Fibroblast of villous mesenchyme (primary cell): ENCODE measurements around the gene CLMN. TPM values are rescaled to one million over a fixed set of nuclear protein-coding genes. Genes with fewer than 3 reads are reported as not detected.

Experiments
- DNase-seq: peaks from one replicate; pipeline ENCODE4 v3.0.0-alpha.2; 2010; ENCODE audit warnings: low read depth
- H3K4me3 ChIP-seq: 2 replicates; pipeline ENCODE4 v1.5.1; 2011; ENCODE audit warnings: low read depth, mild to moderate bottlenecking, low read length
- total RNA-seq: library from RNA; depleted of rRNA; stranded (reverse); fragments of >200 nt; gene quantifications from 2 replicates; pipeline ENCODE4 v1.2.3, GENCODE V29; 2012
- TF ChIP-seq, protein P1 (sequence below): IDR thresholded peaks from 2 replicates; pipeline ENCODE4 v1.5.1; 2012; ENCODE audit warnings: low read depth, mild to moderate bottlenecking, low read length; ENCODE audit not compliant: insufficient read depth

The CLMN gene
- total RNA-seq, 1 donor, result 0.43 TPM

DNA sequence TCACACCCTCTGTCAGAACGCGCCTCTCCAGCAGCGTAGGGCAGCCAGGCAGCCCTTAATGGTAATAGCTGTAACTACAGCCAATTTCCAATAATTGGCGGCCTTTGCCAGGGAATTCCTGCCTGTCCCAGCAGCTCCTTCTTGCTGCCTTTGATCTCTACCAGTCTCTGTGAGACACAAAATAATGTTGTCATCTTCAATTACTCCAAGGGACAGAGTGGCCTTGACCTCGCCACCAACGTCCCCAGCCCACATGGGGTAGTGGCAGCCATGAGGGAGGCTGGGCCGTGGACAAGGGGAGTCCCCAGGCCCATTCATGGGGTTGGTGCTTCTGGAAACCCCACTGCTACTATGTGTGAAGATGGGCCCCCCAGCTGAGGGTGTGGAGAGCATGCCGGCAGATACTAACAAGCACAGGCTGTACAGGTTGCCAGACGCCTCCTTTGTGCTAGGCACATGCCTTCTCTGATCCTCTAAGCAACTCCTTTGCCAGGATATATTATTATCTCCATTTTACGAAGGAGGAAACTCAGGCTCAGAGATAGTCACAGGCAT is 17.4 kb upstream of the CLMN start:
- H3K4me3 ChIP-seq, result no peak overlapping the region
- DNase-seq, result no peak
- TF ChIP-seq, protein P1, sequence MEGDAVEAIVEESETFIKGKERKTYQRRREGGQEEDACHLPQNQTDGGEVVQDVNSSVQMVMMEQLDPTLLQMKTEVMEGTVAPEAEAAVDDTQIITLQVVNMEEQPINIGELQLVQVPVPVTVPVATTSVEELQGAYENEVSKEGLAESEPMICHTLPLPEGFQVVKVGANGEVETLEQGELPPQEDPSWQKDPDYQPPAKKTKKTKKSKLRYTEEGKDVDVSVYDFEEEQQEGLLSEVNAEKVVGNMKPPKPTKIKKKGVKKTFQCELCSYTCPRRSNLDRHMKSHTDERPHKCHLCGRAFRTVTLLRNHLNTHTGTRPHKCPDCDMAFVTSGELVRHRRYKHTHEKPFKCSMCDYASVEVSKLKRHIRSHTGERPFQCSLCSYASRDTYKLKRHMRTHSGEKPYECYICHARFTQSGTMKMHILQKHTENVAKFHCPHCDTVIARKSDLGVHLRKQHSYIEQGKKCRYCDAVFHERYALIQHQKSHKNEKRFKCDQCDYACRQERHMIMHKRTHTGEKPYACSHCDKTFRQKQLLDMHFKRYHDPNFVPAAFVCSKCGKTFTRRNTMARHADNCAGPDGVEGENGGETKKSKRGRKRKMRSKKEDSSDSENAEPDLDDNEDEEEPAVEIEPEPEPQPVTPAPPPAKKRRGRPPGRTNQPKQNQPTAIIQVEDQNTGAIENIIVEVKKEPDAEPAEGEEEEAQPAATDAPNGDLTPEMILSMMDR, result no peak

DNA sequence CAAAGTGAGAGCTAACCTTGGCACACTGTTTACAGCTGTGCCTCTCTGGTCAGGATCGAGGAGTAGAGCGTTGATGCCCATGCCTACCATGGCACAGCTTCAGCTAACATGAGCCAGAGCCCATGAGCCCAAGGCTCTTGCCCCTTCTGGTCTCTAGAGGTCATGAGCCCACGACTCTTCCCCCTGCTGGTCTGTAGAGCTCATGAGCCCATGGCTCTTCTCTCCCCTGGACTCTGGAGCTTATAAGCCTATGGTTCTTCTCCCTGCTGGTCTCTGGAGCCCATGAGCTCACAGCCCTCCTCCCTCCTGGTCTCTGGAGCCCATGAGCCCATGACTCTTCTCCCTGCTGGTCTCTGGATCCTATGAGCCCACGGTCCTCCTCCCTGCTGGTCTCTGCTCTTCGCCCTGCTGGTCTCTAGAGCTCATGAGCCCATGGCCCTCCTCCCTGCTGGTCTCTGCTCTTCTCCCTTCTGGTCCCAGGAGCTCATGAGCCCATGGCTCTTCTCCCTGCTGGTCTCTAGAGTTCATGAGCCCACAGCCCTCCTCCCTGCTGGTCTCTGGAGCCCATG is 16.6 kb upstream of the CLMN start:
- no peak for DNase-seq
- TF ChIP-seq, protein P1, result no peak
- H3K4me3 ChIP-seq, result no peak overlapping the region

DNA sequence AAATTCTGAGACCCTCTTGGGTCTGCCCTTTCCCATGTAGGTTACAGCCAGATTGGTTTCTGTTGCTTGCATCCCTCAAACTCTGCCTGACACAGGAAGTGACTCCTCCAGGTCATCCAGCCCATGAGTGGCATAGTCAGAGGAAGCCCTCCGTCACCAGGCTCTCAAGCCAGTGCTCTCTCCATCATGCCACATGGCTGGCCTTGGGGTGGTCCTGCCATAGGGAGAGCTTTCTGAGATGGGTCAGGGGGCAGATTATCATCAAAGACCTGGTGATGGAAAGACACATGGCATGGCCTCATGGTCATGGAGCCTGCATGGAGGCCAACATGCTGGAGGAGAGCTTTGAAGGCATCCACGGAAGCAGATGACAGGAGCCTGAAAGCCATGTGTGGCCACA is 15.4 kb upstream of the CLMN start:
- TF ChIP-seq, protein P1, result no peak
- no peak overlapping the region for H3K4me3 ChIP-seq
- DNase-seq, result no peak

DNA sequence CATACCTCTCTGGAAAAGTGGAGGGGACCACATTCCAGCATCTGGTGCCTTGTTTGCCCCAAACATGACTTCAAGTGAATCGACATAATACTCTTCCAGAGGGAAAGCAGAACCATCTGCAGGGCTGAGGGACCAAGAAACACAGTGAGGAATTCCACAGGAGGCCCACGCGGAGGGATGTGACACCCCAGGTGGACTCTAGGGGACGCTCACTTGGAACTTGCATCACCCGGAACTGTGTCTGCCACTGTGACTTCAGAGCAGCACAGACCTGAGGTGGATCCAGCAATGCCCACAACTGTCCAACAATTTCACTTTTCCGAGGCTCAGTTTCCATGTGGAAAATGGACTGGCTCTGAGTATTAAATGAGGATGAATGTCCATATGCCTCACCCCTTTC is 14.3 kb upstream of the CLMN start:
- no peak for DNase-seq
- H3K4me3 ChIP-seq, result no peak overlapping the region

DNA sequence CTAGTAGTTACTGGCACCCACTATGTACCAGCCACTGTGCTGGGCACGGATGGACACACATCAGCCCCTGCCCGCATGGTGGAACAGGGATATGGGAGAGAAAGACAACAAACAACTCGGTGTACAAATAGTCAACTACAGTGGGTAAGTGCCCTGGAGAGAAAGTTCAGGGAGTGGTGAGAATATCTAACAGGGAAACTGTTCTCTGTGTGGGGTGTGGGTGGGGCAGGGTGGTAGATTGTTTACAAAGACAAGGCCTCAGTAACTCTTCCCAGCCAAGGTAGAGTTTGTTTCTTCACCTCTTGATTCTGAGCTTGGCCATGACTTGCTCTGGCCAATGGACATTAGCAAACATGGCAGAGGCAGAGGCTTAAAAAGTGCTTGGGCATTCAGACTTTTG is 12.9 kb upstream of the CLMN start:
- H3K4me3 ChIP-seq, result no peak overlapping the region
- DNase-seq, result no peak
- TF ChIP-seq, protein P1, result no peak

More for the DNA sequence above, 14.3 kb upstream of the CLMN start:
- TF ChIP-seq, protein P1, result no peak

DNA sequence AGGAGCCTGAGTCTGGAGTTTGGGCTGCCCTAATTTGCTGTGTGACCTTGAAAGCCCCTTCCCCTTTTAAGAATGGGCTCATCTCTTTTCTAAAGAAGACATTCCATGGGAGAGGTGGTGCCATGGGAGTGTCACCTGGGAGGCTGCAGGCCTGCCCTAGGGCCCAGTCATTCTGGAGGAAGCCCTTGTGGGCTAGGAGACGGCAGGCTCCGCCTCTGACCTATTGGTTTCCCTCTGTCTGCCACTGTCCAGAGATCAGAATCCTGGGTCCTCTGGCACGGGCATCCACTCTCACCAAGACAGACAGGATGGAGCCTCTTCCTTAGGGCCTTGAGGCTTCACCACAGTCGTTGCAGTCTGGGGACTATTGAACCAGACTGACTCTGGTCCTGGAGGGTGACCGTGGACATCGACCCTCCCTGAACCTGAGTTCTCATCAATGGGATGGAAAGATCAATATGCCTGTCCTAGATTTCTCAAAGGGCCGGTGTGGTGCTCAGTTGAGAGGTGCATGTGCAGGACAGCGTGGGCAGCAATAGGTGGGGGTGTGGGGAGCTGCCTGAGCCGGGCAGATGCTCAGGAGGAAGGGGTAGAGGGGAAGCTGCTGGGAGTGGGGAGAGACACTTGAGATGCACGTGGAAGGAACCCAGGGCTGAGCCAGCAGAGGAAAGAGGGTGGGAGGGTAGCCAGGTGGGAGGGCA is 12.2 kb upstream of the CLMN start:
- H3K4me3 ChIP-seq, result no peak overlapping the region
- DNase-seq, result no peak
- TF ChIP-seq, protein P1, result no peak
